Hindlimb muscle (tissue), 1 donor: ENCODE measurements around the gene CXCR2. TPM values are rescaled to one million over a fixed set of nuclear protein-coding genes. Genes with fewer than 3 reads are reported as not detected.
"Not testable (repeated sequence)": the region's sequence is repeated elsewhere in the genome, so short reads cannot be mapped to it uniquely, and the experiment has no call there.

ENCODE experiments used
- DNase-seq: peaks from one replicate; pipeline ENCODE4 v3.0.0-alpha.2; 2013
- polyA plus RNA-seq: library from polyadenylated mRNA; unstranded; fragments of 120-200 nt; gene quantifications from one replicate; pipeline ENCODE4 v1.2.1, GENCODE V29; 2013; ENCODE audit not compliant: insufficient read length

CXCR2 gene
- polyA plus RNA-seq, 1 donor = 0.18 TPM

GRCh38 chr2:218130377-218130776 is 4.5 kb downstream of the CXCR2 start:
- DNase-seq = no peak

- DNase-seq = no peak
Observed at GRCh38 chr2:218130822-218131221, 5.0 kb downstream of the CXCR2 start.

GRCh38 chr2:218137514-218137913 is 11.7 kb downstream of the CXCR2 start:
- no peak for DNase-seq

GRCh38 chr2:218138047-218138446 is 12.2 kb downstream of the CXCR2 start:
- DNase-seq = no peak

GRCh38 chr2:218145124-218145523 is 19.3 kb downstream of the CXCR2 start:
- no peak for DNase-seq

- DNase-seq = no peak
Observed at GRCh38 chr2:218146056-218146455, 20.2 kb downstream of the CXCR2 start.

- DNase-seq = no peak
Observed at GRCh38 chr2:218149098-218149497, 23.3 kb downstream of the CXCR2 start.

GRCh38 chr2:218149848-218150440 is 24.1 kb downstream of the CXCR2 start:
- no peak for DNase-seq

- no peak for DNase-seq
Observed at GRCh38 chr2:218152172-218152571, 26.3 kb downstream of the CXCR2 start.

- no peak for DNase-seq
Observed at GRCh38 chr2:218152777-218153176, 26.9 kb downstream of the CXCR2 start.

- no peak for DNase-seq
Observed at GRCh38 chr2:218155953-218156479, 30.2 kb downstream of the CXCR2 start.

GRCh38 chr2:218161644-218162043 is 35.8 kb downstream of the CXCR2 start:
- no peak for DNase-seq

- no peak for DNase-seq
Observed at GRCh38 chr2:218162814-218163213, 37.0 kb downstream of the CXCR2 start.

- no peak for DNase-seq
Observed at GRCh38 chr2:218166791-218167190, 41.0 kb downstream of the CXCR2 start, which contains the start of gene CXCR1. CXCR1 (minus strand) TSS chr2:218166962; CDS start chr2:218165211, 1,751 bp downstream.

GRCh38 chr2:218168016-218168415 is 42.2 kb downstream of the CXCR2 start:
- DNase-seq = no peak

- DNase-seq = no peak
Observed at GRCh38 chr2:218168635-218169462, 43.0 kb downstream of the CXCR2 start.

- DNase-seq = no peak
Observed at GRCh38 chr2:218169757-218170546, 44.1 kb downstream of the CXCR2 start.

GRCh38 chr2:218171744-218172143 is 45.9 kb downstream of the CXCR2 start:
- DNase-seq = not testable (repeated sequence)

- no peak for DNase-seq
Observed at GRCh38 chr2:218172845-218173244, 47.0 kb downstream of the CXCR2 start.

GRCh38 chr2:218179782-218180181 is 54.0 kb downstream of the CXCR2 start:
- no peak for DNase-seq

GRCh38 chr2:218180467-218181114 is 54.8 kb downstream of the CXCR2 start:
- DNase-seq = no peak

GRCh38 chr2:218184331-218184730 is 58.5 kb downstream of the CXCR2 start:
- peak; percentile 49 for DNase-seq
